Neural cell (in vitro differentiated cells): ENCODE data around the gene PPIG. TPM values are rescaled to one million over a fixed set of nuclear protein-coding genes. Genes with fewer than 3 reads are reported as not detected.
"Not testable (repeated sequence)": the region's sequence is repeated elsewhere in the genome, so short reads cannot be mapped to it uniquely, and the experiment has no call there.

Experiments
- H2AFZ ChIP-seq: fragments of 200-600, 300-800 bp; sonication (generic), shearing (Covaris generic); 2 replicates; pipeline ENCODE4 v1.6.0; 2014; ENCODE audit warnings: low read depth, mild to moderate bottlenecking, antibody characterized with exemption, low read length, moderate library complexity
- H3F3A ChIP-seq: fragments of 200-600 bp; shearing (Covaris generic); 2 replicates; pipeline ENCODE4 v1.6.1; 2016; ENCODE audit warnings: mild to moderate bottlenecking, moderate library complexity, mixed read lengths, antibody characterized with exemption, low read length; ENCODE audit not compliant: insufficient read depth, poor library complexity, severe bottlenecking
- H3K27ac ChIP-seq: fragments of 200-600, 300-800 bp; sonication (generic), shearing (Covaris generic); 2 replicates; pipeline ENCODE4 v1.5.1; 2014; ENCODE audit warnings: mild to moderate bottlenecking, low read length, moderate library complexity
- H3K27me3 ChIP-seq: fragments of 300-800, 200-600 bp; sonication (generic), shearing (Covaris generic); 2 replicates; pipeline ENCODE4 v1.6.0; 2014; ENCODE audit warnings: mild to moderate bottlenecking, low read depth, low read length, moderate library complexity; ENCODE audit not compliant: insufficient read depth
- H3K36me3 ChIP-seq: fragments of 300-800, 200-600 bp; sonication (generic), shearing (Covaris generic); 2 replicates; pipeline ENCODE4 v1.5.1; 2014; ENCODE audit warnings: mild to moderate bottlenecking, antibody characterized with exemption, low read length, moderate library complexity; ENCODE audit not compliant: insufficient read depth
- H3K4me2 ChIP-seq: fragments of 300-800, 200-600 bp; sonication (generic), shearing (Covaris generic); 2 replicates; pipeline ENCODE4 v1.6.0; 2014; ENCODE audit warnings: mild to moderate bottlenecking, low read length
- H3K4me3 ChIP-seq: fragments of 300-800, 200-600 bp; sonication (generic), shearing (Covaris generic); 2 replicates; pipeline ENCODE4 v1.5.1; 2014; ENCODE audit warnings: mild to moderate bottlenecking, low read length, moderate library complexity
- H3K79me2 ChIP-seq: fragments of 200-600 bp; shearing (Covaris generic); replicated peaks from 2 replicates; pipeline ENCODE4 v1.6.0; 2014; ENCODE audit warnings: mild to moderate bottlenecking, low read length, moderate library complexity; ENCODE audit not compliant: insufficient read depth
- H3K9ac ChIP-seq: fragments of 300-800, 200-600 bp; sonication (generic), shearing (Covaris generic); 2 replicates; pipeline ENCODE4 v1.6.1; 2016; ENCODE audit warnings: mild to moderate bottlenecking, low read length, mixed read lengths
- H3K9me2 ChIP-seq: fragments of 200-600 bp; shearing (Covaris generic); 2 replicates; pipeline ENCODE4 v1.6.1; 2016; ENCODE audit warnings: mild to moderate bottlenecking, low read length, mixed read lengths; ENCODE audit not compliant: insufficient read depth
- H3K9me3 ChIP-seq: fragments of 200-600, 300-800 bp; sonication (generic), shearing (Covaris generic); 2 replicates; pipeline ENCODE4 v1.6.1; 2016; ENCODE audit warnings: mild to moderate bottlenecking, mixed run types, low read length, moderate library complexity, mixed read lengths
- H4K20me1 ChIP-seq: fragments of 200-600 bp; shearing (Covaris generic); 2 replicates; pipeline ENCODE4 v1.6.1; 2016; ENCODE audit warnings: mild to moderate bottlenecking, mixed run types; ENCODE audit not compliant: insufficient read depth
- CTCF ChIP-seq: fragments of 450-650 bp; IDR thresholded peaks from 2 replicates; pipeline ENCODE4 v1.5.1; 2014; ENCODE audit warnings: antibody characterized with exemption, mild to moderate bottlenecking, moderate library complexity; ENCODE audit not compliant: poor library complexity, severe bottlenecking
- EP300 ChIP-seq: fragments of 450-650 bp; conservative IDR thresholded peaks from 2 replicates; pipeline ENCODE4 v1.6.1; 2014; ENCODE audit warnings: antibody characterized with exemption, mild to moderate bottlenecking, moderate library complexity; ENCODE audit not compliant: poor library complexity, severe bottlenecking
- EZH2 ChIP-seq: fragments of 200-600, 300-800 bp; shearing (Covaris generic), sonication (generic); IDR thresholded peaks from 2 replicates; pipeline ENCODE4 v1.6.1; 2014; ENCODE audit warnings: antibody characterized with exemption, low read length, borderline replicate concordance, mild to moderate bottlenecking; ENCODE audit not compliant: insufficient read depth, poor library complexity, severe bottlenecking
- MXI1 ChIP-seq: fragments of 450-650 bp; conservative IDR thresholded peaks from 2 replicates; pipeline ENCODE4 v1.6.1; 2014; ENCODE audit warnings: antibody characterized with exemption, mild to moderate bottlenecking; ENCODE audit not compliant: poor library complexity, severe bottlenecking
- POLR2AphosphoS5 ChIP-seq: IDR thresholded peaks from 2 replicates; pipeline ENCODE4 v1.6.1; 2012
- RAD21 ChIP-seq: fragments of 450-650 bp; conservative IDR thresholded peaks from 2 replicates; pipeline ENCODE4 v1.6.1; 2014; ENCODE audit warnings: antibody characterized with exemption, mild to moderate bottlenecking, moderate library complexity
- REST ChIP-seq: IDR thresholded peaks from 2 replicates; pipeline ENCODE4 v1.6.1; 2012; ENCODE audit warnings: borderline replicate concordance
- SMC3 ChIP-seq: fragments of 450-650 bp; conservative IDR thresholded peaks from 2 replicates; pipeline ENCODE4 v1.6.1; 2014; ENCODE audit warnings: antibody characterized with exemption, mild to moderate bottlenecking, moderate library complexity; ENCODE audit not compliant: poor library complexity
- TAF1 ChIP-seq: IDR thresholded peaks from 2 replicates; pipeline ENCODE4 v1.6.1; 2012; ENCODE audit warnings: low read depth
- polyA minus RNA-seq: library from RNA; depleted of rRNA, polyadenylated mRNA; stranded (reverse); fragments of >200 nt; gene quantifications from 2 replicates; pipeline ENCODE4 v1.2.3, GENCODE V29; 2014
- polyA plus RNA-seq: library from polyadenylated mRNA; depleted of rRNA; stranded (reverse); fragments of >200 nt; gene quantifications from 2 replicates; pipeline ENCODE4 v1.2.3, GENCODE V29; 2014

The PPIG gene
- 28.7 and 45.0 TPM in 2 replicates for polyA plus RNA-seq
- 61.8 and 80.2 TPM in 2 replicates for polyA minus RNA-seq

- Histone ChIP-seq H3K9ac (peak within 1 kb of the TSS; percentile 93), H3K27ac (peak within 1 kb of the TSS; percentile 95), H3K27me3 (no peaks in the 10 kb centered on the region), H3K4me3 (peak within 1 kb of the TSS; percentile 89), H3K36me3 (no peaks in the 10 kb centered on the region), H3K9me3 (no peaks in the 10 kb centered on the region), H3F3A (no peaks in the 10 kb centered on the region), H3K79me2 (peaks cover 39% of the 10 kb centered on the region), H3K9me2 (no peaks in the 10 kb centered on the region), H3K4me2 (peak within 1 kb of the TSS; percentile 12), H2AFZ (peak within 1 kb of the TSS; percentile 98), H4K20me1 (no peaks in the 10 kb centered on the region)
- peak; percentile 61 for TF ChIP-seq TAF1
- peak; percentile 43 for TF ChIP-seq SMC3
- TF ChIP-seq POLR2AphosphoS5: peak; percentile 95
- TF ChIP-seq CTCF: no peak
- peak; percentile 22 for TF ChIP-seq RAD21
- TF ChIP-seq EZH2: no peak
- TF ChIP-seq EP300: peak; percentile 82
- peak; percentile 91 for TF ChIP-seq MXI1
- peak; percentile 91 for TF ChIP-seq REST
Observed at GRCh38 chr2:169584005-169584877, at the start of gene PPIG. PPIG (plus strand) TSS chr2:169584351; CDS start chr2:169604042, 19,691 bp downstream.

- H3K4me2 ChIP-seq, H2AFZ ChIP-seq, H3K9me2 ChIP-seq, H3K27me3 ChIP-seq, H3F3A ChIP-seq, H3K27ac ChIP-seq, H3K36me3 ChIP-seq, H3K4me3 ChIP-seq, H3K9me3 ChIP-seq, H3K9ac ChIP-seq, H3K79me2 ChIP-seq, H4K20me1 ChIP-seq: not testable (repeated sequence)
Observed at GRCh38 chr2:169539460-169539859, 44.7 kb upstream of the PPIG start.
